ENCODE data around the gene CCDC85B. TPM values are rescaled to one million over a fixed set of nuclear protein-coding genes. Genes with fewer than 3 reads are reported as not detected.

The CCDC85B gene
- total and polyA plus RNA-seq, 2 of the 13 experiments (the other 11 are each of a cell fraction or from before 2014, with no cell fraction given): 8.2 to 19.5 TPM

DNA sequence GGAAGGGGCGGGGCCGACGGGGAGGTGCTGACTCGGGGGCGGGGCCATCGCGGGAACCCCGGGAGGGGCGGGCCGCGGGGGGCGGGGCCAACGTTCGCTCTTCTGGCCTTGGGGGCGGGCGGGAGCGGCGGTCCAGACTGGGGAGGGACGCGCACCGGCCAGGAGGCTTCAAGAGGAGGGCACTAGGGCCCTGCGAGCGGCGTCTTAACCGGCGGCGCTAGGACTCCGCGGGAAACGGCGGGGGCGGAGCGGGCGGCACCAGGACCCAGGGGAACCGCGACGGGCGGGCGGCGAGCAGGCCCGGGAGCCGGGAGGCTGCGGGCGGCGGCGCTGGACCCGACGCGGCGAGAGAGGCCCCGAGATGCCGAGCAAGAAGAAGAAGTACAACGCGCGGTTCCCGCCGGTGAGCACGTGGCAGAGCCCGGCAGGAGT, 28.7 kb downstream of the CCDC85B start, which contains the start of gene DRAP1 (continued):
- TF ChIP-seq NFYB (CRISPR knock-in tag; IDR thresholded peaks at IDR 0.05) (peak; percentile 14; the same call in 1 of the 2 replicates), SPEN (CRISPR knock-in tag; IDR thresholded peaks at IDR 0.05; ENCODE audit: low read depth) (peak; percentile 76), ASH2L (IDR thresholded peaks at IDR 0.05; ENCODE audit: insufficient read length, low read depth, low read length) (peak; percentile 82), KDM5B (CRISPR knock-in tag; IDR thresholded peaks at IDR 0.05; ENCODE audit: borderline replicate concordance) (peak; percentile 62; the same call in 1 of the 2 replicates), ZNF883 (CRISPR knock-in tag; IDR thresholded peaks at IDR 0.05; ENCODE audit: not compliant biosample characterization) (no peak), ZNF878 (CRISPR knock-in tag; IDR thresholded peaks at IDR 0.05) (no peak), ZNF256 (CRISPR knock-in tag; conservative IDR thresholded peaks at IDR 0.05) (peak; percentile 32; the same call in 1 of the 2 replicates), RBFOX2 (IDR thresholded peaks at IDR 0.05; ENCODE audit: low read depth, low read length) (peak; percentile 71), ZFP41 (CRISPR knock-in tag; IDR thresholded peaks at IDR 0.05; ENCODE audit: borderline replicate concordance) (no peak; the same call in 1 of the 2 replicates), CREM (IDR thresholded peaks at IDR 0.05) (no peak), CREM (CRISPR knock-in tag; IDR thresholded peaks at IDR 0.05) (peak; percentile 58; the same call in 1 of the 2 replicates), ZNF460 (CRISPR knock-in tag; IDR thresholded peaks at IDR 0.05; ENCODE audit: borderline replicate concordance) (no peak), ZNF431 (CRISPR knock-in tag; IDR thresholded peaks at IDR 0.05; ENCODE audit: borderline replicate concordance, low read depth) (0 out of 2 replicates have a peak, but pooled peaks have one; percentile 65), CREB1 (IDR thresholded peaks at IDR 0.05) (peak; percentile 65), CREB1 (CRISPR knock-in tag; IDR thresholded peaks at IDR 0.05) (no peak), GFI1 (CRISPR knock-in tag; IDR thresholded peaks at IDR 0.05; ENCODE audit: borderline replicate concordance) (0 out of 2 replicates have a peak, but pooled peaks have one; percentile 80), IKZF4 (CRISPR knock-in tag; IDR thresholded peaks at IDR 0.05; ENCODE audit: borderline replicate concordance, low read depth, not compliant biosample characterization) (peak; percentile 51), DNMT1 (CRISPR knock-in tag; IDR thresholded peaks at IDR 0.05) (0 out of 2 replicates have a peak, but pooled peaks have one; percentile 25), ZNF547 (CRISPR knock-in tag; IDR thresholded peaks at IDR 0.05) (peak; percentile 57; the same call in 1 of the 2 replicates), ARNT (IDR thresholded peaks at IDR 0.05) (no peak)
- TF ChIP-seq, protein P1, sequence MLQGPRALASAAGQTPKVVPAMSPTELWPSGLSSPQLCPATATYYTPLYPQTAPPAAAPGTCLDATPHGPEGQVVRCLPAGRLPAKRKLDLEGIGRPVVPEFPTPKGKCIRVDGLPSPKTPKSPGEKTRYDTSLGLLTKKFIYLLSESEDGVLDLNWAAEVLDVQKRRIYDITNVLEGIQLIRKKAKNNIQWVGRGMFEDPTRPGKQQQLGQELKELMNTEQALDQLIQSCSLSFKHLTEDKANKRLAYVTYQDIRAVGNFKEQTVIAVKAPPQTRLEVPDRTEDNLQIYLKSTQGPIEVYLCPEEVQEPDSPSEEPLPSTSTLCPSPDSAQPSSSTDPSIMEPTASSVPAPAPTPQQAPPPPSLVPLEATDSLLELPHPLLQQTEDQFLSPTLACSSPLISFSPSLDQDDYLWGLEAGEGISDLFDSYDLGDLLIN (CRISPR knock-in tag; IDR thresholded peaks at IDR 0.05; ENCODE audit: borderline replicate concordance): no peak
- TF ChIP-seq, protein P2, sequence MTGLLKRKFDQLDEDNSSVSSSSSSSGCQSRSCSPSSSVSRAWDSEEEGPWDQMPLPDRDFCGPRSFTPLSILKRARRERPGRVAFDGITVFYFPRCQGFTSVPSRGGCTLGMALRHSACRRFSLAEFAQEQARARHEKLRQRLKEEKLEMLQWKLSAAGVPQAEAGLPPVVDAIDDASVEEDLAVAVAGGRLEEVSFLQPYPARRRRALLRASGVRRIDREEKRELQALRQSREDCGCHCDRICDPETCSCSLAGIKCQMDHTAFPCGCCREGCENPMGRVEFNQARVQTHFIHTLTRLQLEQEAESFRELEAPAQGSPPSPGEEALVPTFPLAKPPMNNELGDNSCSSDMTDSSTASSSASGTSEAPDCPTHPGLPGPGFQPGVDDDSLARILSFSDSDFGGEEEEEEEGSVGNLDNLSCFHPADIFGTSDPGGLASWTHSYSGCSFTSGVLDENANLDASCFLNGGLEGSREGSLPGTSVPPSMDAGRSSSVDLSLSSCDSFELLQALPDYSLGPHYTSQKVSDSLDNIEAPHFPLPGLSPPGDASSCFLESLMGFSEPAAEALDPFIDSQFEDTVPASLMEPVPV (CRISPR knock-in tag; IDR thresholded peaks at IDR 0.05): peak; percentile 59

Measured in HepG2 (cell line).